Right renal pelvis (tissue), 4 donors: ENCODE results near the gene CXCL6. TPM values are rescaled to one million over a fixed set of nuclear protein-coding genes. Genes with fewer than 3 reads are reported as not detected.

Experiments
- DNase-seq, 4 donors: peaks; one replicate each; pipeline ENCODE4 v3.0.0-alpha.2; 2013; ENCODE audit warnings: low read depth in 4 of 4, low spot score in 3 of 4, missing footprints in 1 of 4
- polyA plus RNA-seq, 4 donors: library from polyadenylated mRNA; unstranded; fragments of 120-200 nt; gene quantifications; one replicate each; pipeline ENCODE4 v1.2.1, GENCODE V29; 2013; ENCODE audit not compliant: insufficient read length in 4 of 4

The CXCL6 gene
- polyA plus RNA-seq, 4 donors, result 0.08 to 0.26 (median 0.11) TPM; not detected in 1

DNA sequence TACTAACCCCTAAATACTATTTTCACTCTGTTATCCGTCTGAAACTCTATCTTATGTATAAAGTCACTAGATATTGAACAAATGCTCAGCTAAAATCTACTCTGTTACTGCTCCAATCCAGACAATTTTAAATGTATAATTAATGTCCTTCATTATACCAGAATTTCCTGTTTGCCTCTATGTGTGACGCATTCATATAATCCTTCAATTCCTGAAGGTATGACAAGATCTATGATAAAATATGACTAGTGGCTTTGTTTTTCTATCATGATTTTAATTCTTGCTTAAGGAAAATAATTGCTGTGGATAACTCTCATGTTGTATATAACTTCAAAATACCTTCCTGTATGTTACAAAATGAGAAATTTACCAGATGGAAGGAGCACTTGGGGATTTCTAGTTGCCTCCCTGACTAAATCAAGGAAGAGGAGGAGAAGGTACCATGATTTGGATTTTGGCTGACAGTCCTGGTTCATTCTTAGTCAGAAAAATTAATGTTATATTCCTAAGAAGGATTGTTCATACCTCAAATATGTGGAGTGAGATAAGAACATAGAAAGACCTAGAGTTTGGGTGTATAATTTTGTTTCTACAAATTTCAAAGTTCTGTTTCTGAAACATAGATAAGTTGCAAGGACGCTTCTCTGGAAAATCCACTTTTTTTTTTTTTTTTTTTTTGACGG lies 4.9 kb downstream of the CXCL6 start:
- DNase-seq, result no peak

DNA sequence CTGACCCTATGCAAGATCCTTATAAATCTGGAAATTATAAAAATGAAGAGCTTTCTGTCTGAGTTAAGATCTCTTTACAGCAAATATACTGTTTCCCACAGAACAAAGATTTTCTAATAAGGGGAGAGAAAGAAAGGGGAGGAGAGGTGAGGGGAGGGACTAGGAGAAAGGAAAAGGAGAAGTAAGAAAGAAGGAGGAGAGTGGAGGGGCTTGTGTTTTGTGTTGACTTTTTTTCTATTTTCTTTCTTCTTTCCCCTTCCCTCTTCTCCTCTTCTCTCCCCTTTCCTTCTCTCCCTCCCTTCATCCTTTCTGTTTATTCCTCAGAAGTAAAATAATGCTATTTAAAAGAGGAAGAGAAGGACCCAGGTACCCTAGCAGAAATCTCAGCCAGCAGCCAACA lies 6.2 kb downstream of the CXCL6 start:
- no peak for DNase-seq

DNA sequence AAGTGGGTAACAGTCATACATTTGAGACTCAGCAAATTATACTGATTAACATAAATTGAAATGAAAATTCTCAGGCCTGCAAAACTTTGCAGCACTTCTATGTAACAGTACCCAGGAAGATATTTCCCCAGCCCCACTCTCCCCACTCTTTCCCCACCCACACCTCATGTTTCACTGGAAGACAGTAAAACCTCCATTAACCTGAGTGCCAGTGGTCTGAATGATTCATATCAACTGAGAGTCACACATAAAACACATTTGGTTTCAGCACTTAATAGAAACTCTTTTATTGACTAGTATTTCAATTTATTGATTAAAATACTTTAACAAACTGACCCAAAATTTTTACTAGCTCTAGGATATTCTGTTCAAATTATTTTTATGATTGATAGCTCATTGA lies 6.9 kb downstream of the CXCL6 start:
- no peak for DNase-seq

DNA sequence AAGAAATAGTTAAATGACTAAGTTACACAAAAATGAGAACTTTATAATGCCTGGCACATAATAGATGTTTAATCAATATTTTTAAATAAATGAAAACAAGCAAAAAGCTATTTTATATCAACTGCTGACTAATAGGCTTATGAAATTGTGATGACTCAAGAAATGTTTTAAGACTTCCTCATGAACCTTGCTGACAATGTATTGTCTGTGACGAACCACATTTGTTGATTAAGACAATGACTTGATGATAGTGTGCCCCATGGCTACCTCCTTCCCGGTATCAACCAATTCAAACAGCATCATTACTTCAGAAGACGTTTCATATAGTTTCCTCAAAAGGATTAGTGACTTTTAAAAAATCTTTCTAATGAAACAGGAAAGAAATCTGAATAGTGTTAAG lies 7.9 kb downstream of the CXCL6 start:
- DNase-seq, result no peak

DNA sequence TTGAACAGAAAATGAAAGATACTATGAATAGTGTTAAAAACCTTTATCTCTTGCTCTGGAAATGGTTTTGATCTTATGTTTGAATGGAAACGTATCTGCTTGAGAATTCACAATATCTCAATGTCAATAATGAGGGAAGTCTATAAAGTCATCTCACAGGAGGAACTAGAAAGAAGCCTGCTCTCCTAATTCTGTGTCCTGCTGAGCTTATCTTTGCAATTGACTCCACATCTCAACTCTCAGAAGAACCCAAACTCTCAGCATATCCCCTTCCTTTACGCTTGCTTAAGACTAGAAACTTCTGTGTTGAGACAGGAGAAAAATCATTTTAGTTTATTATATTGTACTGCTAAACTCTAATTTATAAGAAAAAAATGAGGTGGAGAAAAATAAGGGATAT lies 8.3 kb downstream of the CXCL6 start:
- DNase-seq, result no peak

DNA sequence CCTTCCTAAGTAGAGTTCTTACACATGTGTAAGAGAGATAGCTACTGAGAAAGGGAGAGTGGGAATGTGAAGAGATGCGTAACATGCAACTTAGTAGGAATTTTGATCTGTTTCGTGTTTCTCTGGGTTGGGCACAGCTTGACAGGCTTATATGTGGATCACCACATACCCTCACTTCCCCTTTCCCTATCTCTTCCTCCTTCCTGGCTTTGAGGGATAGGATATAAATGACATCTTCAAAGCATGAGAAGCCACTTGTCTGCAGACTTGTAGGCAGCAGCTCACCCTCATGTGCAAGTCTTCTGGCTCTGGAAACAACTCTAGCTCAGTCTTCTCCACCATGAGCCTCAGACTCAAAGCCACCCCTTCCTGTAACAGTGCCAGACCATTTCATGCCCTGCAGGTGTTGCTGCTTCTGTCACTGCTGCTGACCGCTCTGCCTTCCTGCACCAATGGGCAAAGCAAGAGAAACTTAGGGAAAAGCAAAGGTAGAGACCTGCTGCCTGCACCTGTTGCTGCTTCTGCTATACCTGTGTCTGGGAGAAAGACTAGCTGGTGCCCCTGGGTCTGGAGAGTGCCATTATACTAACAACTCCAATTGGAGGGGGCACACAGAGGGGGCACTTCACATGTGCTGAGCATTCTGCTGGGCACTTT lies 11.2 kb downstream of the CXCL6 start:
- no peak for DNase-seq

DNA sequence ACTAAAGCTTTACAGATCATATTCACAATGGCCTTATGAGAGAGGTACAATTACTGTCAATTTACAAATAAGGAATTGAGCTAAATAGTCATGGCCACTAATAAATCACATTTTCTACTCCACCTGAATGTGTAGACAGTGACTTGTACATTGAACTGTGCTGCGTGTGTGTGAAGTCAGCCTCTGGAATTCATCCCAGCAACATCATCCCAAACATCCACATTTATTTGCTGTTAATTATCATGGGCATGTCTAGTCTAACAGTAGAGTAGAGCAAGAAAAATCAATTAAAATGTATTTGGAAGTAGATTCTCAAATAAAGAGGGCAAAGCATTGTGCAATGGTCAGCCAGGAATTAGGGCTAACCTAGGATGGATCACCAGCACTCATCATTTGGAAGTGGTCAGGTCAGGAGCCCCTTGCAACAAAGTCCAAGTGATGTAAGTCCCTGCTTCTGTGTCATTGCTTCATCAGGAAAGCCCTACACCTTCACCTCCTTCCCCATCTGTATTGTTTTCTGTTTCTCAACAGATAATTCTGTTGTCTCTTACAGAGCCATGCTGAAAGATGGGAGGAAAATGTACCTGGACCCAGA lies 11.8 kb downstream of the CXCL6 start:
- no peak for DNase-seq

DNA sequence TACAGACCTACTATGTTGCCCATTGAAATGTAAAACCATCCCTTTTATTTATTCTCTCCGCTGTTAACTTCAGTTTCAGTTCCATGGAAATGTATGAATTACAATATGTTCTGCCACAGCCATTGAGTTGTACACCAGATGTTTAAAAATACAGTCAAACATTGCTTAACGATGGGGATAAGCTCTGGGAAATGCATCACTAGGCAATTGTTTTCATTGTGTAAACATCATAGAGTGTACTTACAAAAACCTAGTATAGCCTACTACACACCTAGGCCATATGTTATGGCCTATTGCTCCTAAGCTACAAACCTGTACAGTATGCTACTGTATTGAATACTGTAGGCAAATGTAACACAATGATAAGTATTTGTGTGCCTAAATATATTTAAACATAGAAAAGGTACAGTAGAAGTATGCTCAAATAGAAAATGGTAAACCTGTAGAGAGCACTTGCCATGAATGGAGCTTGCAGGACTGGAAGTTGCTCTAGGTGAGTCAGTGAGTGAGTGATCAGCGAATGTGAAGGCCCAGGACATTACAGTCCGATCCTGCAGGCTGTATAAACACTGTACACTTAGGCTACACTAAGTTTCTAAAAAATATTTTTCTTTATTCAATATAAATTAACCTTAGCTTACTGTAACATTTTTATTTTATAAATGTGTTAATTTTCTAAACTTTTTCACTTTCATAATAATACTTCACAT lies 13.9 kb downstream of the CXCL6 start:
- DNase-seq, result no peak

DNA sequence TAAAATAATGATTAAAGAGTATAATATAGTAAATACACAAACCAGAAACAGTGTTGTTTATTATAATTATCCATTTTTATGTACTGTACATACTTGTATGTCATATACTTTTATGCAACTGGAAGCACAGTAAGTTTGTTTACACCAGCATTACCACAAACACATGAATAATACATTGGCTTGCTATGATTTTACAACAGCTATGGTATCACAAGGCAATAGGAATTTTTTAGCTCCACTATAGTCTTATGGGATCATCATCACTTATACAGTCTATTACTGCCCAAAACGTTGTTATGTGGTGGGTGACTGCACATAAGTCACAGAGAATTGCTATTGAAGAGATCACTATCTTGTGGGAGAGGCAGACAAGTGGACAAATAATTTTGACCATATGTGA lies 14.8 kb downstream of the CXCL6 start:
- no peak for DNase-seq

DNA sequence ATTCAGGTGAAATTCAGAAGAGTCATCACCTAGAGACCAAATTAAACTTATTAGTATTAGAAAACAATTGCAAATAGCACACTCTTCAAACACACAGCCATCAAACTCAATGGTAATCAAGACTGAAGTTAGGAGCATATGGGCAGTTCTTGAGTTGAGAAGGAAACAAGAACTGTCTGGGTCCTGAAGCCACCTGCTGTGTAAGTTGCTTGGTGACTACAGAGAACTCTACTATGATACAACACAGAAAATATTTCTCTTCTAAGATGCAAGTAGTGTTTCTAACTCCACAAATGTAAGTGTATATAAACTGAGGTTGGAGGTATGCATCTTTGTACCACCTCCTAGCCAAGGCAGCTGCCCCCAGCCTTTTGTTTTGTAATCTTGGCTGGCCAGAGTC lies 16.3 kb downstream of the CXCL6 start:
- no peak for DNase-seq

DNA sequence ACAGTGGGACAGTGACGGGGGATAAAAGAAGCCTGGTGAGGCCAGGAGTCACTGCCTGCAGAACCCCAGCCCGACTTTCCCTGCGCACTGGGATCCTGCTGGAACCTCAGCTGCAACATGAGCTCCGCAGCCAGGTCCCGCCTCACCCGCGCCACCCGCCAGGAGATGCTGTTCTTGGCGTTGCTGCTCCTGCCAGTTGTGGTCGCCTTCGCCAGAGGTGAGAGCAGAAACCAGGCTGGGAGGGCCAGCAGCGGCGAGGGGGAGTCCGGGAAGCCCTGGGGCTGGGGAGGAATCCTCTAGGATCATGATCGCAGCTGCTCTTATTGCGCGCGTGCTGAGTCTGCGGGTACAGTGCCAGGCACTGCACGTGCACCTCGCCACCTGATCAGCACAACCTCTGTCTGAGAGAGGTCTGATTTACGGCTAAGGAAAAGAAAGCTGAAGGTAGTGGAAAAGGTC lies 16.8 kb downstream of the CXCL6 start, which contains the start of gene PF4V1:
Gene PF4V1, plus strand, starts transcription at position 51 of the 459 bp plus-strand sequence. Its CDS starts 67 bp downstream, at position 118.
- no peak for DNase-seq

DNA sequence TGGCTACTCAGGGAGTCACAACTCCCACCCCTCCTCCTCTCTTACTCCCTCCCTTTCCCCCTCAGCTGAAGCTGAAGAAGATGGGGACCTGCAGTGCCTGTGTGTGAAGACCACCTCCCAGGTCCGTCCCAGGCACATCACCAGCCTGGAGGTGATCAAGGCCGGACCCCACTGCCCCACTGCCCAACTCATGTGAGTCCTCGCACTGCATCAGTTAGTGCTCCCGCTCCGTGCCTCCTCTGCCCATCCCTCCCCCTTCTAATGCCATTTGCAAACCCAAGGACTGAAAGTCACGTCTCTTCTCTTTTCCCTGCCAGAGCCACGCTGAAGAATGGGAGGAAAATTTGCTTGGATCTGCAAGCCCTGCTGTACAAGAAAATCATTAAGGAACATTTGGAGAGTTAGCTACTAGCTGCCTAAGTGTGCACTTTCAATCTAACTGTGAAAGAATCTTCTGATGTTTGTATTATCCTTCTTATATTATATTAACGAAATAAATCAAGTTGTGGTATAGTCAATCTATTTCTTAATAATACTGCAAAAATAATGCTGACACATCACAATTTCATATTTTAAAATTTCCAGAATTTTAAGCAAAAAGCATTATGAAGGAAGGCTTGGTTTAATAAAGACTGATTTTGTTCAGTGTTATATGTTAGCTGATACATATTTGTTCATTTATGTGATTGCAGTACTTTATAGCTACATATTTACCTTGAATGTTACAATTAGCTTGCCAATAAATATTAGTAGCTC lies 17.4 kb downstream of the CXCL6 start:
- no peak for DNase-seq

DNA sequence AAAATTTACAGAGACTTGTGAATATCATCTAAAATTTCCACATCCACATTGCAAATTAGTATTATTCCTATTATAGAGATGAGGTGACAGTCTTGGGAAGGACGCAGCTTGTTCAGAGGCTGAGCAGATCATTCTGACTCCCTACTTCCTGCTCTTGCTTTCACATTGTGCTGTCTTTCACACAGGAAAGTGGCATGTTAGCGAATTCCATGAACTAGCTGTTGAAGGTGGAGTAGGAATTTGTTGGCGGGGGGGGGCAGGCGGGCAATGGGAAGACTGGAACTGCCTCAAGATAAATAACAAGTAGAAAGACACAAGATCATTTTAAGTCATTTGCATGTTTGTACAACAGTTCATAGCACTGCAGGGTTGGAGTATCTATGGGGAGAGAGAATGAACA lies 18.9 kb downstream of the CXCL6 start:
- no peak for DNase-seq

DNA sequence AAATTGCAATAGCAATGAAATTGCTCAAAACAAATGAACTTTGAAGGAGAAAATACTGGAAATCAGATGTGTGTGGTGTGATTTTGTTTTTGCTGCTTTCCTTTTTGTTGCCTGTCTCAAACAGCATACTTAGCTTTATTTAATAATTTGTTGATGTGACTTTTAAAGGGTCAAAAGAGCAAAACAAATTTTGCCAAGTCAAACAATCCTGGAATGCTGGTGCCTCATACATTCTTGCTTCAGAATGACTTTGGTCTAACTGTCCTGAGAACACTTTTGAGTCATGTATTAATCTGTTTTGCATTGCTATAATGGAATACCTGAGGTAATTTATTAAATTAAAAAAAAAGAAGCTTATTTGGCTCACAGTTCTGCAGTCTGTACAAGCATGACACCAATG lies 20.0 kb downstream of the CXCL6 start:
- DNase-seq, result no peak

DNA sequence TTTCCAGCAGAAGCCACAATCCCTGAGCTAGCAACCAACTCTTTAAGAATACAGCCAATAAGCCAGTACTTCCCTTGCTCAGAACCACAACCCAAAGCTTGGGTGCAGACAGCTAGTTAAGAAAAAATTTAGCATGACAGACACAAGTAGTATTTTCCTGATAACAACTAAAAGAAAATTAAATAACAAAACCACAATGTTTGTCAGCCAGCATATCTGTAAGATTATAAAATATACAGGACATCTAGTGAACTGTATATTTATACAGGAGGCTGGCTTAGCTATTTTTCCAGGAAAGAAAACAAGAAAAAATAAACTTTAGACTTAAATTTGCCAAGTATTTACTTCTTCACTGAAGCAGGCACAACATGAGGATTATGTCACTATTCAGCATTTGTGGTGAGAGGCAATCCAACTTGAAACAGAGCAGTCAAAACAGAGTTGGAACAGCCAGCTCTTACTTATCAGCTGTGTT lies 23.2 kb downstream of the CXCL6 start:
- no peak for DNase-seq

DNA sequence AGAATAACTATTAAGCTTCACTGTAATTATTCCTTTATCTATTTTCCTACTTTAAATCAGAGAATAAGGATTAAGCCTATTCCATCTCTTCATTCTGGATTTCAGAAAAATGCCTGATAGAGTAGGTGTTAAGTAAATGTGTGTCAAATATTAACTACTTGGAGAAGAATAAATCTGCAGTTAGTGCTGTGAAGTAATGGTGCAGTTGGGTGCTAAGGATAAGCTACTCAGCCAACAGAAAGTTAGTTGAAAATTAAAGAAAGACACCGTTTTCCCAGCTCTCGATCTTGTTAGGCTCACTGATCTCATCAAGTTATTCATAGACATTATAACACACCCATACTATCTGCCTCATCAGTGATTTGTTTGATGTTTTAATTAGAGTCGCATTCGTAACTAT lies 23.7 kb downstream of the CXCL6 start:
- DNase-seq, result no peak

DNA sequence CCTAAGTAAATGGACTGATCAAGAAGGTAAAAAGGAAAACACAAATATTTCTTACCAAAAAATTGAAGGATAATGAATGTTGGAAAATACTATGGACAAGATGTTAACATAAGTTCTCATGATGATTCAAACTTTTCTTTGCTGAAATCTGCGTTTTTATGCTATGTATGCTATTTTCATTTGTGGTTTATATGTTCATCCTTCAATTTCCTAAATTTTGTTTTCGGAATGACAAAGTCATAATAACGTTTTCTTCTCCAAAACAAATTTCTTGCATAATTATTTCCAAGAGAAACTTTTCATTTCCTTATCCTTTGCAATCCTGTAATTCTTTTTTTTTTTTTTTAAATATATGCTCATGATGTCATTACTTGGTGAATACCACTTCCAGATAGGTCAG lies 24.4 kb downstream of the CXCL6 start:
- no peak for DNase-seq

DNA sequence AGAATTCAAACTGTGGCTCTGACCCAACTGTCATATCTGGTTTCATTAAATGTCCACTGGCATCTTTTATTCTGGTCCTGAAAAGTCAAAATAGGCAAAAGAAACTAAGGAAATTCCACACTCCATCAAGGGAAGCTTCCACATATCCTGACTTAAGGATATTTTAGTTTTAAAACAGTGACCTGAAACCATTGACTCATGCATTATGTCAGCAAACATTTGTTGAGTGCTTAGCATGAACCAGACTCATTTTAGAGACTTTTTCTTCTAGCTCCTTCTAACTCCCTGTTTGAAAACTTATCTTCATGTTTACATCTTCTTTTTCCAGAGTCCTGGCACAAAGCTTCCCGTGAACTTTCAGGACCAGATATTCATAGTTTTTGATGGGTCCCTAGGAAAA lies 25.8 kb downstream of the CXCL6 start:
- DNase-seq, result no peak

DNA sequence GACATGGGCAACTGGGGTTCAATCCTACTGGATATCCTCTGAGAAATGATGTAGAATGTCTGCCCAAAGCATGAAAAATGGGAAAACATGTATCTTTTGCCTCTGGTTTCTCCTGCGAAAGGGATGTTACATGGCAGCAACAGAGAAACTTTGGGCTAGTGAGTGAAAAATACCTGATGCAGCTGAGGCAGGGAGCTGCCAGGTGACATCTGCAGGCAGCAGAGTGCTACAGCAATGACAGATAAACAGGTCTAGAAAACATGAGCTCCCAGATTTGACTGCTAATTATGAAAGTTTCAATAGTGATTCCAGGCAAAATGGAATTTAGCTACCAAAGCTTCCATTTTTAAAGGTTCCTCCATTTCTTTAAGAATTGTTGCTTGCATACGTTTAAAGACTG lies 27.9 kb downstream of the CXCL6 start:
- DNase-seq, result no peak

DNA sequence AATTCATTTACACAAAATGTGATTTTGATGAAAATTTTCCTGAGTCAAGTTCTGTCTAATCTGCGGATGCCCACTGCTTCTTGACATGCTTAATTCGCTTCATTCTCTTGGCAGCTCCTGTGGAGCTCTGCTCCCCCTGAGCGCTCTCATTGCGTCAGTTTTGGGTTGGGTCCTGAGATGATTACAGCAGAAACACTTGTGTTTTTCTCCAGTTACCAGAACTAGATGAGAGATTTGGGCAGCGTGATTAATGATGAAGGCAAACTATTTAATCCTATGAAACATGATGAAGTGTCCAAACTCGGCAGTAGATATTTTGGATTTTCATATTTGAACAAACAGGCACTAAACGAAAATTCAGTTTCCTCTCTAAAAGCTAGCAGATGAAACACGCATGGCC lies 28.5 kb downstream of the CXCL6 start:
- no peak for DNase-seq
